Neuronal stem cell (in vitro differentiated cells): ENCODE measurements around the gene HSD17B8.

Experiments used
- DNase-seq: peaks from one replicate; pipeline ENCODE4 v3.0.0-alpha.2; 2013; ENCODE audit warnings: low spot score
- H2AFZ ChIP-seq: one replicate; pipeline ENCODE4 v1.6.1; 2013; ENCODE audit warnings: mild to moderate bottlenecking, low read length, inconsistent platforms
- H2AK5ac ChIP-seq: 2 replicates; pipeline ENCODE4 v1.6.1; 2013; ENCODE audit warnings: low read depth, mild to moderate bottlenecking, inconsistent platforms, low read length, moderate library complexity, mixed read lengths
- H2BK120ac ChIP-seq: 2 replicates; pipeline ENCODE4 v1.6.1; 2013; ENCODE audit warnings: low read depth, mild to moderate bottlenecking, inconsistent platforms, low read length, moderate library complexity, mixed read lengths
- H2BK12ac ChIP-seq: one replicate; pipeline ENCODE4 v1.6.1; 2013; ENCODE audit warnings: low read length, inconsistent platforms
- H2BK15ac ChIP-seq: 2 replicates; pipeline ENCODE4 v1.6.1; 2013; ENCODE audit warnings: mild to moderate bottlenecking, low read length, inconsistent platforms, mixed read lengths
- H2BK5ac ChIP-seq: one replicate; pipeline ENCODE4 v1.6.1; 2013; ENCODE audit warnings: inconsistent platforms, mild to moderate bottlenecking, low read length, moderate library complexity
- H3K14ac ChIP-seq: one replicate; pipeline ENCODE4 v1.6.1; 2013; ENCODE audit warnings: low read length, inconsistent platforms
- H3K18ac ChIP-seq: 2 replicates; pipeline ENCODE4 v1.6.1; 2013; ENCODE audit warnings: low read length, inconsistent platforms
- H3K23ac ChIP-seq: 2 replicates; pipeline ENCODE4 v1.6.1; 2013; ENCODE audit warnings: low read depth, mild to moderate bottlenecking, mixed read lengths, low read length, inconsistent platforms; ENCODE audit not compliant: poor library complexity
- H3K27ac ChIP-seq: replicated peaks from 3 replicates; pipeline ENCODE4 v1.5.1; 2013; ENCODE audit warnings: low read length, inconsistent platforms
- H3K27me3 ChIP-seq, 3 experiments: 2 replicates each; pipeline ENCODE4 v1.6.1; 2013; ENCODE audit warnings: low read length in 3 of 3, mild to moderate bottlenecking in 2 of 3, inconsistent platforms in 1 of 3, low read depth in 1 of 3, mixed read lengths in 1 of 3, moderate library complexity in 1 of 3; ENCODE audit not compliant: control insufficient read depth in 3 of 3, insufficient read depth in 3 of 3
- H3K36me3 ChIP-seq, 2 donors: replicated peaks in 1 of 2; 2 replicates each; pipeline ENCODE4 v1.6.1; 2013; ENCODE audit warnings: low read length in 2 of 2; ENCODE audit not compliant: control insufficient read depth in 2 of 2, insufficient read depth in 2 of 2
- H3K4ac ChIP-seq: 2 replicates; pipeline ENCODE4 v1.6.1; 2013; ENCODE audit warnings: inconsistent platforms, mild to moderate bottlenecking, low read length, moderate library complexity
- H3K4me1 ChIP-seq, 2 donors: 1 replicate in 1 of 2; 2 replicates in 1 of 2; pipeline ENCODE4 v1.6.1; 2013; ENCODE audit warnings: low read length in 2 of 2, low read depth in 1 of 2; ENCODE audit not compliant: control insufficient read depth in 2 of 2, insufficient read depth in 1 of 2
- H3K4me2 ChIP-seq: one replicate; pipeline ENCODE4 v1.6.1; 2013; ENCODE audit warnings: mild to moderate bottlenecking, low read length, inconsistent platforms; ENCODE audit not compliant: insufficient read depth, poor library complexity, severe bottlenecking
- H3K4me3 ChIP-seq, 2 donors: 2 replicates each; pipeline ENCODE4 v1.5.1; 2013; ENCODE audit warnings: low read length in 2 of 2, mild to moderate bottlenecking in 2 of 2, inconsistent platforms in 1 of 2, moderate library complexity in 1 of 2
- H3K79me1 ChIP-seq: one replicate; pipeline ENCODE4 v1.6.1; 2013; ENCODE audit warnings: low read depth, mild to moderate bottlenecking, inconsistent platforms, low read length, moderate library complexity
- H3K9ac ChIP-seq: one replicate; pipeline ENCODE4 v1.6.1; 2013; ENCODE audit warnings: mild to moderate bottlenecking, low read depth, low read length, inconsistent platforms; ENCODE audit not compliant: poor library complexity
- H3K9me3 ChIP-seq, 2 donors: replicated peaks in 1 of 2; 2 replicates each; pipeline versions ENCODE3 to v1.6.1; 2013; ENCODE audit warnings: low read length in 2 of 2, mild to moderate bottlenecking in 2 of 2, inconsistent platforms in 1 of 2, low read depth in 1 of 2, mixed read lengths in 1 of 2, moderate library complexity in 1 of 2; ENCODE audit not compliant: control insufficient read depth in 2 of 2, insufficient read depth in 1 of 2
- H4K8ac ChIP-seq: one replicate; pipeline ENCODE4 v1.6.1; 2013; ENCODE audit warnings: low read depth, mild to moderate bottlenecking, inconsistent platforms, low read length, moderate library complexity
- H4K91ac ChIP-seq: one replicate; pipeline ENCODE4 v1.6.1; 2013; ENCODE audit warnings: low read length, low read depth, mild to moderate bottlenecking, inconsistent platforms; ENCODE audit not compliant: poor library complexity
- WGBS, 2 donors: extraction: QIAGEN DNeasy Blood & Tissue Kit; methylation state at CpG; one replicate each; pipeline ENCODE4 v1.1.7; 2013; ENCODE audit warnings: missing lambda C conversion rate in 2 of 2, mixed read lengths in 1 of 2; ENCODE audit not compliant: insufficient read length in 2 of 2, insufficient replicate concordance in 1 of 2; ENCODE audit errors: extremely low coverage in 2 of 2; 5-methylcytosine and 5-hydroxymethylcytosine counted together

The HSD17B8 gene

GRCh38 chr6:33248643-33248931 is 44.1 kb downstream of the HSD17B8 start:
- H2AK5ac ChIP-seq, result no peak overlapping the region
- no peak overlapping the region for H3K27ac ChIP-seq
- no peak overlapping the region for H3K9ac ChIP-seq
- H3K4me1 ChIP-seq, result peaks cover 9 to 13% of the 10 kb centered on the region in 2 donors
- WGBS, 2 donors, result no CpG with 5 or more reads among the region's 18 CpGs
- peaks cover 0 to 3% (median 0%) of the 10 kb centered on the region in 3 experiments for H3K27me3 ChIP-seq
- no peaks in the 10 kb centered on the region for H3K79me1 ChIP-seq
- H3K9me3 ChIP-seq, result no peaks in the 10 kb centered on the region
- no peak overlapping the region for H3K4ac ChIP-seq
- peak overlapping the region; percentile 35 for H3K23ac ChIP-seq
- H3K4me3 ChIP-seq, result peak overlapping the region; percentile 61 to 67
- H4K8ac ChIP-seq, result no peak overlapping the region
- H2BK12ac ChIP-seq, result no peak overlapping the region
- H3K18ac ChIP-seq, result no peak overlapping the region
- H2BK5ac ChIP-seq, result no peak overlapping the region
- no peak for DNase-seq
- no peak overlapping the region for H4K91ac ChIP-seq
- no peak overlapping the region for H2BK120ac ChIP-seq
- H2AFZ ChIP-seq, result peak overlapping the region; percentile 87
- H2BK15ac ChIP-seq, result peak overlapping the region; percentile 54
- H3K14ac ChIP-seq, result no peak overlapping the region
- H3K4me2 ChIP-seq, result peak overlapping the region; percentile 91
- H3K36me3 ChIP-seq, result peaks cover 3 to 20% of the 10 kb centered on the region in 2 donors

DNA sequence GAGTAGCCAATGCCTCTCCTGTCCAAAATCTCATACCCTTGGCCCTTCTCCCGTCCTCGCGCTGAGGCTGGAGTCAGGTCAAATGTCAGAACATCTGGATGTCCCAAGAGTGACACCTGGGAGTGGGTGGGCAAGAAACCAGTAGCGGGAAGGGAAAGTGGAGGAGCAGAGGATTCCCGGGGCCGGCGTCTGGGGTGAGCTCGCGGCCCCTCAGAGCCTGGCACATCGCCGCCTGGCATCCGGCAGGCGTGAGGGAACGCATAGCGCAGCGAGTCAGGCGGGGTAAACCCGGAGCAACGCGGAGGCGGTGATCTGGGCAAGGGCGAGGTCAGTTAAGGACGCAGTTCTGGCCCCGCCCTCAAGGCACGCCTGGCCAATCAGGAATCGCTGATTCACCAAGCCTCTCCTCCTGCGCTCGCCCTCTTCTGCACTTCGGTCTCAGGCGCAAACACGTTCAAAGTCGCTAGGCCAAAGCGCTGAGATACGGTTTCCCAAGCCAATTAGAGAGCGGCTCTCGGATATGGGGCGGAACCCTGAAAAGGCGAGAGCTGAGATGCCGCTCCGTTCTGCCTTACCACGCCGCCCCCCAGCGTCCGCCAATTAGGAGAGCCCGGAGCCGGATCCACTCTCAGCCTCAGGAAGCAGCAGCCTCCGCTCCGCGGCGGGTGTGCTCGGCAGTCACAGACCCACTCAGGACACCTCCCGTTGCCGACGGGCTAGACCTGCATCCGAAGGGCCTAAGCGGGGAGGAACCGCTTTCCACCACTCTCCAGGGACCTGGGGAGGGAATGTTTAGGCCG is 44.7 kb downstream of the HSD17B8 start:
- Histone ChIP-seq H4K8ac (no peak overlapping the region), H3K79me1 (no peaks in the 10 kb centered on the region), H3K27ac (peak overlapping the region; percentile 62), H3K9ac (peak overlapping the region; percentile 92), H3K36me3 (peaks cover 3 to 22% of the 10 kb centered on the region in 2 donors), H2BK120ac (no peak overlapping the region), H3K4me3 (peak overlapping the region; percentile 67 to 80), H4K91ac (no peak overlapping the region), H3K9me3 (no peaks in the 10 kb centered on the region), H3K23ac (peak overlapping the region; percentile 94), H3K14ac (no peak overlapping the region), H3K4ac (no peak overlapping the region), H2BK12ac (no peak overlapping the region), H3K4me2 (peak overlapping the region; percentile 91), H3K27me3 (peaks cover 0 to 3% (median 0%) of the 10 kb centered on the region in 3 experiments), H2BK15ac (no peak overlapping the region), H3K4me1 (peaks cover 9 to 13% of the 10 kb centered on the region in 2 donors), H3K18ac (peak overlapping the region; percentile 84), H2AFZ (peak overlapping the region; percentile 87), H2AK5ac (no peak overlapping the region), H2BK5ac (peak overlapping the region; percentile 7)
- WGBS, 2 donors, result no CpG with 5 or more reads among the region's 58 CpGs
- peak; percentile 96 for DNase-seq

DNA sequence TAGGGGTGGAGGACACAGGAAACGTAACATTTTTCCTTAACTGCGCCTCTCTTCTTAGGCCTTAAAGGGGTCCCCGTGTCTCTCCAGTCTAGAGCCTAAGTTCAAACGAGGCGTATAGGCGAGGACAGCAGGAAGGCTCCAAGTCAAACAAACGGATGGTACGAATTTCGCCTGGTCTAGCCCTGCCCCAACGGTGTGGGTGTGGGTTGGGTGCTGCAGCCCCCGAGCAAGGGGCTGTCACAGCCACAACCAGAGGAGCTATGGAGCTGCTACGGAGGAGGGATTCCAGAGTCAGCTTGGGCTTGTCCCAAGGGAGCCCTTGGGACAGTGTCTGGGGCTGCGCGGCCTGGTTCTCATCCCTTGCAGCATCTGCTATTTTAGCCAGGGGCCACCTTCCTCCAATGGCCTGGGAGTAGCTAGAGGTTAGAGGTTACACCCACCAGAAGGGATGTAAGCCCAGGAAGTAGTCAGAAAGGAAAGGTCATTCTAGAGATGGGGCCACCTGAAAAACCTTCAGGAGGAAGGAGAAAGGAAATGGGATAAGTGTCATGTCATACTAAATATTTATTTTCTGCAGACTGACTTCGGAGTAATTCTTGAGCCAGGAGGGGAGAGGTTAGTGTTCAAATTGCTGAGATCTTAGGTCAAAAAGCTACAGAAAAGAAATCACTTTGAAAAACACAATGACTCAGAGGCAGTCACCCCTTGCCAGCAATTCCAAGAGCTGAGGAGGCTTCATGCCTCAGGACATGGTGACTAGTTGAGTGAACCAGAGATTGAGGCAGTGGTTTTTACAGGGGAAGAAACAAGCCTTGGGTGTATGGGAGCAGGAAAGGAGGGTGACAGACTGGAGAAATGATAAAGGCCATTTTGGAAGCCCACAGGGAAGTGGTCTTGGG is 45.5 kb downstream of the HSD17B8 start:
- Histone ChIP-seq H3K9ac (peak overlapping the region; percentile 92), H2BK5ac (peak overlapping the region; percentile 7), H3K14ac (no peak overlapping the region), H3K23ac (peak overlapping the region; percentile 94), H3K9me3 (no peaks in the 10 kb centered on the region), H3K79me1 (no peaks in the 10 kb centered on the region), H3K4ac (no peak overlapping the region), H2BK120ac (no peak overlapping the region), H2BK15ac (no peak overlapping the region), H4K91ac (no peak overlapping the region), H3K27ac (peak overlapping the region; percentile 62), H3K18ac (peak overlapping the region; percentile 84), H3K4me2 (peak overlapping the region; percentile 77), H2BK12ac (no peak overlapping the region), H3K4me3 (peak overlapping the region; percentile 67 to 80), H3K36me3 (peaks cover 3 to 26% of the 10 kb centered on the region in 2 donors), H2AK5ac (no peak overlapping the region), H2AFZ (peak overlapping the region; percentile 87), H3K4me1 (peaks cover 9 to 13% of the 10 kb centered on the region in 2 donors), H4K8ac (no peak overlapping the region), H3K27me3 (peaks cover 0 to 3% (median 0%) of the 10 kb centered on the region in 3 experiments)
- WGBS, 2 donors, result no CpG with 5 or more reads among the region's 15 CpGs
- DNase-seq, result no peak

GRCh38 chr6:33250731-33251130 is 46.3 kb downstream of the HSD17B8 start:
- WGBS, 2 donors, result no CpG with 5 or more reads among the region's 13 CpGs
- no peak overlapping the region for H3K4ac ChIP-seq
- no peaks in the 10 kb centered on the region for H3K9me3 ChIP-seq

More at GRCh38 chr6:33250731-33251130, 46.3 kb downstream of the HSD17B8 start:
- Histone ChIP-seq H3K18ac (no peak overlapping the region), H3K14ac (no peak overlapping the region), H3K27ac (no peak overlapping the region), H2BK15ac (no peak overlapping the region), H3K27me3 (peaks cover 0 to 3% (median 0%) of the 10 kb centered on the region in 3 experiments), H3K9ac (no peak overlapping the region), H4K8ac (no peak overlapping the region), H3K4me1 (peaks cover 9 to 13% of the 10 kb centered on the region in 2 donors), H4K91ac (no peak overlapping the region), H3K23ac (no peak overlapping the region), H3K4me2 (no peak overlapping the region), H3K4me3 (no peak overlapping the region), H2AK5ac (no peak overlapping the region), H2BK12ac (no peak overlapping the region), H3K79me1 (no peaks in the 10 kb centered on the region), H2BK5ac (no peak overlapping the region), H2BK120ac (no peak overlapping the region), H3K36me3 (peaks cover 3 to 28% of the 10 kb centered on the region in 2 donors), H2AFZ (no peak overlapping the region)
- no peak for DNase-seq
